Naive thymus-derived CD8-positive, alpha-beta T cell (primary cell): Measurements from ENCODE around the gene ZBTB7A. TPM values are rescaled to one million over a fixed set of nuclear protein-coding genes. Genes with fewer than 3 reads are reported as not detected.

ENCODE experiments used
- ATAC-seq, 2 donors: fragments of 150-1000 bp; cut with Tn5 transposase in 1 of 2; sonication (Bioruptor Pico), chemical (Tn5 transposase) in 1 of 2; 1 replicate in 1 of 2; 2 replicates in 1 of 2; pipeline ENCODE4 v1.10.0; 2021; ENCODE audit warnings: mild to moderate bottlenecking in 2 of 2, moderate library complexity in 2 of 2
- POLR2A ChIA-PET: fragments of 350-600 bp; sonication (Branson Sonifier 250); formaldehyde crosslinking; loops from one replicate; lab custom pipeline; 2021; ENCODE audit warnings: antibody characterized with exemption; lab: Charles Lee
- DNase-seq, 10 donors: peaks; one replicate each; pipeline versions ENCODE4 v3.0.0 to v3.0.0-alpha.2; 2020 to 2022
- H3K27ac Mint-ChIP-seq, 10 donors: one replicate each; pipeline ENCODE4 v1.8.0; 2020 to 2022; ENCODE audit warnings: mild to moderate bottlenecking in 10 of 10, mixed read lengths in 10 of 10, moderate library complexity in 4 of 10, inconsistent platforms in 1 of 10
- H3K27me3 Mint-ChIP-seq, 5 donors: one replicate each; pipeline ENCODE4 v1.8.0; 2021 to 2022; ENCODE audit warnings: mixed read lengths in 5 of 5
- H3K36me3 Mint-ChIP-seq, 3 donors: one replicate each; pipeline ENCODE4 v1.8.0; 2020 to 2022; ENCODE audit warnings: mixed read lengths in 3 of 3, mild to moderate bottlenecking in 2 of 3, inconsistent platforms in 1 of 3
- H3K4me1 Mint-ChIP-seq, 4 donors: one replicate each; pipeline ENCODE4 v1.8.0; 2021 to 2022; ENCODE audit warnings: mixed read lengths in 4 of 4
- H3K4me3 Mint-ChIP-seq, 10 donors: one replicate each; pipeline ENCODE4 v1.8.0; 2020 to 2022; ENCODE audit warnings: mild to moderate bottlenecking in 10 of 10, mixed read lengths in 10 of 10, moderate library complexity in 6 of 10, inconsistent platforms in 1 of 10
- H3K9me3 Mint-ChIP-seq, 9 donors: one replicate each; pipeline ENCODE4 v1.8.0; 2020 to 2022; ENCODE audit warnings: mixed read lengths in 9 of 9, mild to moderate bottlenecking in 3 of 9, inconsistent platforms in 1 of 9, moderate library complexity in 1 of 9
- polyA plus RNA-seq, 3 donors: library from polyadenylated mRNA; unstranded; fragments of 300-500 nt; fragmentation: Illumina TruSeq; gene quantifications; one replicate each; pipeline ENCODE4 v1.2.3, GENCODE V29; 2021
- total RNA-seq, 8 experiments: library from RNA in 2 of 8; stranded (reverse) in 2 of 8; gene quantifications; one replicate each; pipeline ENCODE4 v1.2.3 and lab custom pipeline; 2021 to 2026

The ZBTB7A gene
- total and polyA plus RNA-seq, 5 experiments from 2014 or later = 31.3 to 59.9 (median 52.2) TPM

GRCh38 chr19:4081441-4082129, 14.9 kb upstream of the ZBTB7A start:
- Mint-ChIP-seq H3K27ac (peak overlapping the region in 4 of 10 donors; percentile 31 to 71 (median 54)), H3K36me3 (no peaks in the 10 kb centered on the region), H3K4me1 (peaks cover 12 to 57% (median 48%) of the 10 kb centered on the region in 4 donors), H3K4me3 (no peak overlapping the region), H3K9me3 (no peaks in the 10 kb centered on the region), H3K27me3 (no peaks in the 10 kb centered on the region)
- POLR2A ChIA-PET = interaction anchor here (0.7 to 2.7 kb wide), 4 partner anchors 8 to 23 kb away, joined by 3 to 18 read pairs (median 9); no protein-coding TSS in a partner anchor
- no peak for DNase-seq
- ATAC-seq = no peak

- no peaks in the 10 kb centered on the region for H3K27me3 Mint-ChIP-seq
- H3K4me3 Mint-ChIP-seq = no peak overlapping the region
- H3K36me3 Mint-ChIP-seq = no peaks in the 10 kb centered on the region
- no peak for DNase-seq
- peak overlapping the region in 3 of 10 donors; percentile 16 to 71 (median 69) for H3K27ac Mint-ChIP-seq
- no peaks in the 10 kb centered on the region for H3K9me3 Mint-ChIP-seq
- no peak for ATAC-seq
- peaks cover 7 to 51% (median 41%) of the 10 kb centered on the region in 4 donors for H3K4me1 Mint-ChIP-seq
- POLR2A ChIA-PET = interaction anchor here (1.3 to 4.4 kb wide), 4 partner anchors 9 to 17 kb away, joined by 3 to 31 read pairs (median 12); partner anchors contain the start of gene ZBTB7A
These were observed 13.8 kb upstream of the ZBTB7A start for GRCh38 chr19:4080473-4080872.

- POLR2A ChIA-PET = interaction anchor here (0.8 to 4.4 kb wide), 12 partner anchors 8 to 93 kb away, joined by 3 to 31 read pairs (median 4); partner anchors contain the start of gene ZBTB7A
- no peaks in the 10 kb centered on the region for H3K9me3 Mint-ChIP-seq
- H3K36me3 Mint-ChIP-seq = no peaks in the 10 kb centered on the region
- DNase-seq = peak in 6 of 10 donors; percentile 34 to 73 (median 46)
- peak overlapping the region; percentile 81 to 94 (median 90) for H3K27ac Mint-ChIP-seq
- ATAC-seq = peak; percentile 74 to 91
- no peaks in the 10 kb centered on the region for H3K27me3 Mint-ChIP-seq
- peaks cover 5 to 41% (median 34%) of the 10 kb centered on the region in 4 donors for H3K4me1 Mint-ChIP-seq
- peak overlapping the region; percentile 74 to 92 (median 87) for H3K4me3 Mint-ChIP-seq
These were observed 11.3 kb upstream of the ZBTB7A start for GRCh38 chr19:4077800-4078684.

GRCh38 chr19:4077007-4077374, 10.3 kb upstream of the ZBTB7A start:
- Mint-ChIP-seq H3K27ac (peak overlapping the region; percentile 34 to 94 (median 84)), H3K36me3 (no peaks in the 10 kb centered on the region), H3K4me1 (peaks cover 5 to 37% (median 29%) of the 10 kb centered on the region in 4 donors), H3K4me3 (peak overlapping the region; percentile 4 to 92 (median 78)), H3K27me3 (no peaks in the 10 kb centered on the region), H3K9me3 (no peaks in the 10 kb centered on the region)
- peak in 1 of 2 donors; percentile 11 for ATAC-seq
- no peak for DNase-seq
- POLR2A ChIA-PET = interaction anchor here (0.5 to 4.4 kb wide), 12 partner anchors 10 to 949 kb away, joined by 3 to 31 read pairs (median 4); partner anchors contain the start of gene ZBTB7A

GRCh38 chr19:4075373-4075772, 8.7 kb upstream of the ZBTB7A start:
- POLR2A ChIA-PET = interaction anchor here (2.2 kb wide), 1 partner anchor 14 kb away, joined by 4 read pairs; no protein-coding TSS in a partner anchor
- H3K4me1 Mint-ChIP-seq = peaks cover 5 to 37% (median 29%) of the 10 kb centered on the region in 4 donors
- ATAC-seq = no peak

GRCh38 chr19:4071610-4072009, 4.9 kb upstream of the ZBTB7A start:
- Mint-ChIP-seq H3K4me3 (no peak overlapping the region), H3K36me3 (no peaks in the 10 kb centered on the region), H3K27ac (peak overlapping the region in 1 of 10 donors; percentile 31), H3K9me3 (no peaks in the 10 kb centered on the region), H3K27me3 (no peaks in the 10 kb centered on the region), H3K4me1 (peaks cover 9 to 44% (median 31%) of the 10 kb centered on the region in 4 donors)
- DNase-seq (no peak), ATAC-seq (no peak)
- POLR2A ChIA-PET = interaction anchor here (0.6 to 2.6 kb wide), 4 partner anchors 11 to 46 kb away, joined by 3 to 6 read pairs (median 4); no protein-coding TSS in a partner anchor

More at GRCh38 chr19:4075373-4075772, 8.7 kb upstream of the ZBTB7A start:
- Mint-ChIP-seq H3K4me3 (peak overlapping the region; percentile 3 to 88 (median 46)), H3K27me3 (no peaks in the 10 kb centered on the region), H3K9me3 (no peaks in the 10 kb centered on the region), H3K36me3 (no peaks in the 10 kb centered on the region), H3K27ac (peak overlapping the region in 7 of 10 donors; percentile 15 to 82 (median 72))
- DNase-seq = no peak

GRCh38 chr19:4069331-4069959, 2.7 kb upstream of the ZBTB7A start:
- Mint-ChIP-seq H3K4me1 (peaks cover 7 to 28% (median 22%) of the 10 kb centered on the region in 4 donors), H3K4me3 (peak overlapping the region; percentile 72 to 96 (median 87)), H3K27me3 (no peaks in the 10 kb centered on the region), H3K27ac (peak overlapping the region; percentile 61 to 96 (median 92)), H3K9me3 (no peaks in the 10 kb centered on the region), H3K36me3 (no peaks in the 10 kb centered on the region)
- DNase-seq = peak in 6 of 10 donors; percentile 40 to 82 (median 47)
- ATAC-seq = no peak
- POLR2A ChIA-PET = interaction anchor here (0.6 to 5.4 kb wide), 14 partner anchors 8 to 1011 kb away, joined by 3 to 74 read pairs (median 4); no protein-coding TSS in a partner anchor

- H3K4me1 Mint-ChIP-seq = peaks cover 7 to 34% (median 28%) of the 10 kb centered on the region in 4 donors
- DNase-seq (peak in 1 of 10 donors; percentile 31), ATAC-seq (no peak)
- H3K4me3 Mint-ChIP-seq = peak overlapping the region; percentile 79 to 96 (median 87)
- no peaks in the 10 kb centered on the region for H3K27me3 Mint-ChIP-seq
- peak overlapping the region; percentile 61 to 96 (median 94) for H3K27ac Mint-ChIP-seq
- no peaks in the 10 kb centered on the region for H3K9me3 Mint-ChIP-seq
- POLR2A ChIA-PET = interaction anchor here (0.7 to 5.4 kb wide), 9 partner anchors 8 to 311 kb away, joined by 4 to 74 read pairs (median 17); partner anchors contain the start of genes EEF2 and PIAS4
- no peaks in the 10 kb centered on the region for H3K36me3 Mint-ChIP-seq
These were observed 1.6 kb upstream of the ZBTB7A start for GRCh38 chr19:4068047-4068966.

- H3K27ac Mint-ChIP-seq = peak overlapping the region; percentile 61 to 96 (median 94)
- POLR2A ChIA-PET = interaction anchor here (0.7 to 5.4 kb wide), 15 partner anchors 11 to 107 kb away, joined by 3 to 74 read pairs (median 10); partner anchors contain the start of genes DAPK3, EEF2 and PIAS4
- peaks cover 7 to 42% (median 33%) of the 10 kb centered on the region in 4 donors for H3K4me1 Mint-ChIP-seq
- ATAC-seq = peak; percentile 13 to 22
- H3K36me3 Mint-ChIP-seq = peaks cover 0 to 1% (median 0%) of the 10 kb centered on the region in 3 donors
- peak overlapping the region; percentile 79 to 96 (median 87) for H3K4me3 Mint-ChIP-seq
- no peaks in the 10 kb centered on the region for H3K27me3 Mint-ChIP-seq
- no peak for DNase-seq
- H3K9me3 Mint-ChIP-seq = no peaks in the 10 kb centered on the region
These were observed 822 bp upstream of the ZBTB7A start for GRCh38 chr19:4067396-4068046.

- H3K27ac Mint-ChIP-seq = peak overlapping the region in 7 of 10 donors; percentile 32 to 81 (median 65)
- H3K4me3 Mint-ChIP-seq = peak overlapping the region; percentile 50 to 88 (median 67)
- peak; percentile 8 to 13 for ATAC-seq
- peaks cover 0 to 5% (median 0%) of the 10 kb centered on the region in 3 donors for H3K36me3 Mint-ChIP-seq
- peak in 8 of 10 donors; percentile 63 to 87 (median 75) for DNase-seq
- peaks cover 7 to 49% (median 39%) of the 10 kb centered on the region in 4 donors for H3K4me1 Mint-ChIP-seq
- no peaks in the 10 kb centered on the region for H3K27me3 Mint-ChIP-seq
- no peaks in the 10 kb centered on the region for H3K9me3 Mint-ChIP-seq
- POLR2A ChIA-PET = interaction anchor here (0.5 to 5.4 kb wide), 23 partner anchors 12 to 800 kb away, joined by 3 to 74 read pairs (median 6); partner anchors contain the start of genes DAPK3, EEF2, PIAS4 and YJU2
These were observed 508 bp downstream of the ZBTB7A start for GRCh38 chr19:4066176-4066606.
